DND-41 (cell line): ENCODE data around the gene P2RX4.

Experiments used
- EZH2 ChIP-seq: IDR thresholded peaks from 3 replicates; pipeline ENCODE4 v1.6.1; 2012; ENCODE audit warnings: borderline replicate concordance, low read depth, mild to moderate bottlenecking, moderate library complexity, low read length, inconsistent platforms; ENCODE audit not compliant: severe bottlenecking
- TF ChIP-seq, protein P1 (sequence below): IDR thresholded peaks from 2 replicates; pipeline ENCODE4 v1.5.1; 2012; ENCODE audit warnings: borderline replicate concordance, low read length, moderate library complexity, mild to moderate bottlenecking; ENCODE audit not compliant: poor library complexity, severe bottlenecking; ENCODE audit errors: extremely low read depth

GRCh38 chr12:121162384-121162783, 47.5 kb upstream of the P2RX4 start:
- TF ChIP-seq, protein P1, sequence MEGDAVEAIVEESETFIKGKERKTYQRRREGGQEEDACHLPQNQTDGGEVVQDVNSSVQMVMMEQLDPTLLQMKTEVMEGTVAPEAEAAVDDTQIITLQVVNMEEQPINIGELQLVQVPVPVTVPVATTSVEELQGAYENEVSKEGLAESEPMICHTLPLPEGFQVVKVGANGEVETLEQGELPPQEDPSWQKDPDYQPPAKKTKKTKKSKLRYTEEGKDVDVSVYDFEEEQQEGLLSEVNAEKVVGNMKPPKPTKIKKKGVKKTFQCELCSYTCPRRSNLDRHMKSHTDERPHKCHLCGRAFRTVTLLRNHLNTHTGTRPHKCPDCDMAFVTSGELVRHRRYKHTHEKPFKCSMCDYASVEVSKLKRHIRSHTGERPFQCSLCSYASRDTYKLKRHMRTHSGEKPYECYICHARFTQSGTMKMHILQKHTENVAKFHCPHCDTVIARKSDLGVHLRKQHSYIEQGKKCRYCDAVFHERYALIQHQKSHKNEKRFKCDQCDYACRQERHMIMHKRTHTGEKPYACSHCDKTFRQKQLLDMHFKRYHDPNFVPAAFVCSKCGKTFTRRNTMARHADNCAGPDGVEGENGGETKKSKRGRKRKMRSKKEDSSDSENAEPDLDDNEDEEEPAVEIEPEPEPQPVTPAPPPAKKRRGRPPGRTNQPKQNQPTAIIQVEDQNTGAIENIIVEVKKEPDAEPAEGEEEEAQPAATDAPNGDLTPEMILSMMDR: no peak
- TF ChIP-seq EZH2: no peak
